ENCODE measurements around the gene CST11.

The CST11 gene

GRCh38 chr20:23453549-23454543 lies 1.2 kb upstream of the CST11 start:
- DNase-seq (ENCODE audit: low read depth), result no peak

- no peak for DNase-seq (ENCODE audit: low read depth)
Measured at GRCh38 chr20:23451956-23452487, 654 bp downstream of the CST11 start.

GRCh38 chr20:23450877-23451276 lies 1.8 kb downstream of the CST11 start:
- DNase-seq (ENCODE audit: low read depth), result no peak

GRCh38 chr20:23449421-23449820 lies 3.3 kb downstream of the CST11 start:
- DNase-seq (ENCODE audit: low read depth), result peak; percentile 47

GRCh38 chr20:23448167-23448566 lies 4.5 kb downstream of the CST11 start:
- no peak for DNase-seq (ENCODE audit: low read depth)

- peak; percentile 64 for DNase-seq (ENCODE audit: low read depth)
Measured at GRCh38 chr20:23446505-23446904, 6.2 kb downstream of the CST11 start.

DNA sequence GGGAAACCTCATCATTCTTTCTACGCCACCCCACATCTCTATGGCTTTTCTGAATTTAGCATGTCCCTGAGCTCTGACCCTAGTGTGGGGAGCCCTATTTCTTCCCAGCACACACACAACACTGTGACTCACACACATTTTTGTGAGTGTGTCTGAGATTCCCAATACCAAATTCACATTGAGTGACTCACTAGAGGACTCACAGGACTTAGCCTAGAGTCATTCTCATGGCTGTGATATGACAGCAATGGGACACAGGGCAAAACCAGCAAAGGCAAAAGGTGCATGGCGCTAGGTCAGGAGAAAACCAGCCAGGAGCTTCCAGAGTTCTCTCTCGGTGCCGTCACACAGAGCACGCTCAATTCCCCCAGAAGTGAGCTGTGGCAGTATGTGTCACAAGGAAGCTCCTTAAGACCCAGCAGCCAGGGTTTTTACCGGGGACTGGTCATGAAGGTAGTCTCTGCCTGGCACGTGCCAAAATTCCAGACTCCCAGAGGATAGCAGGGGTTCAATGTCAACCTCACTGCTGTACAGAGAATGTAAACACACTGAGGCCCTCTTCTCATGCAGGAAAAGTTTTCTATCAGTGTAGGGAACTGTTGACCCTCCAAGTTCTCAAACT lies 7.0 kb downstream of the CST11 start:
- peak; percentile 73 for DNase-seq (ENCODE audit: low read depth)

DNA sequence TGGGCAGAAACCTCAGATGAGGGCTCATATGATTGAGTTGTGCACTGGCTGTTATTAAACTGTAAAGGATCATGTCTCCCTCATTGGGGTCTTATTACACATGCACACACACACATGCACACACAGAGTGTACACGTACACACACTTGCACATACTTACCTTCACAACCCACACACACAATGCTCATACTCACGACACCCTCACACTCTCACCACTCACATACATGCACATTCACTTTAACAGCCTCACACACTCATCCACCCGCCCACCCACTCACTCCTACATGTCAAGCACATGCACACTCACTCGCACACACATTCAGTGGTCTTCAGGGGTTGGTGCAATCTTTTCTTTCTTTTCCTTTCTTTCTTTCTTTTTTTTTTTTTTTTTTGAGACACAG lies 7.8 kb downstream of the CST11 start:
- no peak for DNase-seq (ENCODE audit: low read depth)

GRCh38 chr20:23442436-23442835 lies 10.2 kb downstream of the CST11 start:
- DNase-seq (ENCODE audit: low read depth), result no peak

DNA sequence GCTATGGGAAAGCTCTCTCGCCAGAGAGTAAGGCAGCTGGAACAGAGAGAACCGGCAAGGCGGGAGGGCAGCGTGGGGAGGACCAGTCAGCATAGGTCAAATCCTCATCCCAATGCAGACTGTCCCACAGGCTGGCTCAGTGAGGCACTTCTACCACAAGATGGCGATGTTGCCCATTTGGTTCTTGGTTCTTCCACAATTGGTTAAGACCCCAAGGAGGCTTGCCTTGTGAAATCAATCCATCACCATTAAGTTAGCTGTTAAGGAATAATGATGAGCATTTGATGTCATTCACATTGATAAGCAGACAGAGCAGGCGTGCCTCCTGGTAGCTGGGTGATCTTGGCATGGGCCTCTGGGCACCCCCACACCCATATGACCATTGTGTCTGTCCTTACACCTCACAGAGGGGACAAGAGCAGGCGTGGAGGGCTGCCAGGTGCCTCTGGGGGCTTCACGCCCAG lies 10.8 kb downstream of the CST11 start:
- peak; percentile 70 for DNase-seq (ENCODE audit: low read depth)

DNA sequence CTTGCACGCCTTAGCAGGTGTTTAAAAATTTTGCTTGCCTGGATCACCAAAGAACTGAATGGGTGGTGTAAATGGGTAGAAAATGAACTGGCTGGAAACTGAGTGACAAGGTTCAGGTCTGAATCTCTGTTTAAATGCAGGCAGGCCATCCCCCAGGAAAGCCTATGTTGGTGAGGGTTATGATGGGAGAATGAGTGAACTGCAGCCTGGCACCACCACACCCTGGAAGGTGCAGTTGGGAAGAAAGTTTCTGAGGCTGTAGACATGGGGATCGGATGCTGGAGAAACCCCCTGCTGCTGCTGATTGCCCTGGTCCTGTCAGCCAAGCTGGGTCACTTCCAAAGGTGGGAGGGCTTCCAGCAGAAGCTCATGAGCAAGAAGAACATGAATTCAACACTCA lies 12.7 kb downstream of the CST11 start:
- no peak for DNase-seq (ENCODE audit: low read depth)

DNA sequence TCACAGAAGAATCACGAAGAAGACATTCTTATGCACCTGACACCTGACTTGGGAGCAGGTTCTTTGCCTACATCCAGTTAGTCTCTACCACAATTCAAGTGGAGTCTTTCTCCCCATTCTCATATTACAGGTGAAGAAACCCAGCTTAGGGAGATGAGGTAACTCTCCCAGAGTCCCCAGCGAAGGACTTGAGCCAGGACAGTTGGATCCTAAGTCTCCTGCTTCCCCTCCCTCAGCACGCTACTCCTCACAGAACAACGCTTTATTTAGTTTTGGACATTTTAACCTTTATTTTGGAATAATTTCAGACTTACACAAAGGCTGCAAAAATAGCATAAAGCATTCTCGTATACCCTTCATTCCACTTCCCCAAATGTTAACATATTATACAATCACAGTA lies 14.0 kb downstream of the CST11 start:
- DNase-seq (ENCODE audit: low read depth), result no peak

DNA sequence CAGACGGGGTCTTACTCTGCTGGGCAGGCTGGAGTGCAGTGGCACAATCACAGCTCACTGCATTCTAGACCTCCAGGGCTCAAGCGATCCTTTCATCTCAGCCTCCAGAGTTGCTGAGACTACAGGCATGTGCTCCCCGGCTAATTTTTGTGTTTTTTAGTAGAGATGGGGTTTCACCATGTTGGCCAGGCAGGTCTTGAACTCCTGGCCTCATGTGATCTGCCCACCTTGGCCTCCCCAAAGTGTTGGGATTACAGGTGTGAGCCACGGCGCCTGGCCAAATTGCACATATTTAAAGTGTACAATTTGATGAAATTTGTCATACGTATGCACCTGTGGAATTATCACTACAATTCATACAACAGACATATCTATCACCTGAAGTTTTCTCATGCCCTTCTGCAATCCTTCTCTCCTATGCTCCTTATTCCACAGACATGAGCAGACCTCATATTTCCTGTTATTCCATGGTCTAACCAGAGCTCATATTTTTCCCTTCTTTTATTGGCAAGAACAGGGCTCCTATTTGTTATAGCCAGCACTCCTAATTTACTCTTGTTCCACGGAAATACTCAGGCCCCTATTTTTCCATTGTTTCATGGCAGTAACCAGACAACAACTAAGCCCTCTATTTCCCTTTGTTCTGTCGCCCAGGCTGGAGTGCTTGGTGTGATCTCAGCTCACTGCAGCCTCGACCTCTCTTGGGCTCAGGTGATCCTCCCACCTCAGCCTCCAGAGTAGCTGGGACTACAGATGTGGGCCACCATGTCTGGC lies 15.4 kb downstream of the CST11 start:
- no peak for DNase-seq (ENCODE audit: low read depth)

DNA sequence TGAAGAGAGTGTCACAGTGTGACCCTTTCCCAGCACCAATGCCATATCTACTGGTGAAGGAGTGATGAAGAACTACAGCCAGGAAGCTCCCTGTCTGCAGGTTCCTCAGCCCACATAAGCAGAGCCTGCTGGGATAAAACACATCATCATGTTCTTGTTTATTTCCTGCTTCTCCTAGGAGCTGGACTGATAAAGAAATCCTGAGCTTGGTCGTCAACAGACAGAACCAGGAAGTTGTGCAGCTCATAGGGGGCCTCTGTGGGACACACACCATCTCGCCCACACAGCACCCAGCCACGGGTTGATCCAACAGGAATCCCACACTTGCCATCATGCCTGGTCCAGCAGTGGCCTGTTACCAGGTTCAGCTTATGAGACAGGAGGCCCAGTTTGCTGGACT lies 16.0 kb downstream of the CST11 start:
- peak; percentile 67 for DNase-seq (ENCODE audit: low read depth)

DNA sequence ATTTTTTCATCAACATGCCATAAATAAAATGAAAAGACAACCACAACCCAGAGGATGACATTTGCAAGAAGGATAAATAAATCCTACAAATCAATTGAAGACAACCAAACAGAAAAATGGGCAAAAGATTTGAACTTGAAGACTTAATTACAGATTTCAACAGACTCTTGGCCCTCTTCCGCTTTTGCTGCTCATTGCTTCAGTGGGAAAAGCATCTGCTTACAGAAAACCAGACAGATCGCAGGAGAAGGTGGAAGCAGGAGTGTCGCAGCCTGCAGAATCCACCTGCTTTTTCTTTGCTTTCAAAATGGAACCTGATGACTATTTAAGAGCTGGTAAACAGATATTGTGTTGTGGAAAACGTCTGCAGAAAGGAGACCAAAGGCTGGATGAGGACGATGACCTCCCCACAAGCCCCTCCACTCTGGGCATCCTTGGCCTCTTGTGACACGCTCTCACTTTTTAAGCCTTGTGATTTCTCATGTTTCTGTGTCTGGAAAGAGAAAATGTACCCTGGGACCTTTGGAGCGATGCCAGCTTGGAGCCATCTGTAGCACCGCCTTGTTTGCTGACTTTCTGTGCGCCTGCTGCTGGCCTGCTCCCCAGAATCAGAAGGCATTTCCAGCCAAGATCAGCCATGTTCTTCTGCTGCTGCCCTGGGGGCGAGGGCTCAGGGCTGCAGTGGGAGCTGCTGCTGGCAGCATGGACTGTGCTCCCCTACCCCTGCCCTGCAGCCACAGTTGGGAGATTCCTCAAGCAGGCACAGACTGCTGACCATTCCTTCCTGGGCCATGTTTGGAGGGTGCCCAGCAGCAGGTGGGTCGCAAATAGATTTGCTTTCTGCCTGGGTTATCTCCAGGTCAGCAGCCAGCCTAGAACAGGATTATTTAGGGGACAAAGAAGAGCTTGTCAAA lies 16.8 kb downstream of the CST11 start:
- DNase-seq (ENCODE audit: low read depth), result no peak

GRCh38 chr20:23434521-23435313 lies 18.0 kb downstream of the CST11 start:
- DNase-seq (ENCODE audit: low read depth), result no peak

GRCh38 chr20:23433628-23434027 lies 19.0 kb downstream of the CST11 start:
- no peak for DNase-seq (ENCODE audit: low read depth)

GRCh38 chr20:23425129-23425528 lies 27.5 kb downstream of the CST11 start:
- DNase-seq (ENCODE audit: low read depth), result no peak

DNA sequence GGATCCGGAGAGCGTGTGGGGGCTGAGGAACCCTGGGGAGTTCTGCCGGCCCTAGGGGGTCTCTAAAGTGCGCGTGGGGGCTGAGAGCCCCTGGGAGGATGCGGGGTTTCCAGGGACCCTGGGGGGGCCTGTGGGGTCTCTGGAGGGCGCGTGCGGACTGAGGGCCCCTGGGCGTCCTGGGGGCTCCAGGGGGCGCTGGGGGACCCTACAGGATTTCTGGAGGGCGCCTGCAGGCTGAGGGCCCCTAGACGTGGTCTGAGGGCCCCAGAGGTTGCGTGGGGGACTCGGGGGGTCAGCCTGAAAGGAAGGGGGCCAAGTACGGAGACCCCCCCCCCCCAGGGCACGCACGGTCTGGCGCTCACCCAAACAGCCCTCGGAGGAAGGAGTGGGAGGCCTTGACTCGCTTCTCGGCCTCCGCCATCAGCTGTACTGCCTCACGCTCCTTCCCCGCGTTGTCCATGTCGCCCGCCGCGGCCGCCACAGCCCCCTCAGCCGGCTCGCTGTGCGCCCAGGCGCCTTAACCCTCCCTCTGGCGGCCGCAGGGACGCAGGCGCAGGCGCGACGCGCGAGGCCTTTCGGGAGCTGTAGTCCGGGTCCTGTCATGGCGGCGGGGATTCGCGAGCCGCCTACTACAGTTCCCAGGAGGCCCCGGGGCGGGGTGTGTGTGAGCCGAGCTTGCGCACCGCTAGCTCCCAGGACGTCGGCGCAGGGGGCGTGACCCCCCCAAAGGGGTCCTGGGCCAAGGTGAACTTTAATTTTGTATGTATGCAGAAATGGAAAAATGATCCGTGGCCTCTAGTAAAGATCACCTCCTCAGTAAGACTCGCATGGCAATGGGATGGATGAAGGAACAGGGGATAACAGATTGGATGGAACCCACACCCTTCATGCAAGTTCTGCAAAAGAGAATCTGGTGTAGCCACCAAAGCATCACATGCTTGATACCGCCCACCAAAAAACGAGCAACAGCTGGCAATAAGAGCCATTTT lies 31.4 kb downstream of the CST11 start, which contains the start of gene NAPB:
Gene NAPB, minus strand, starts transcription at position 546 of the 989 bp plus-strand sequence. Its CDS starts 86 bp downstream, at position 460.
- DNase-seq (ENCODE audit: low read depth), result peak; percentile 84

Data from amniotic epithelial cell (primary cell).